Smooth muscle cell (in vitro differentiated cells): ENCODE data around the gene CAST. TPM values are rescaled to one million over a fixed set of nuclear protein-coding genes. Genes with fewer than 3 reads are reported as not detected.

Experiments used
- DNase-seq: peaks from one replicate; lab custom pipeline; 2025; ENCODE audit not compliant: unreplicated experiment; lab: John Stamatoyannopoulos, UW
- H2AFZ ChIP-seq: fragments of 200-600 bp; sonication (generic); 2 replicates; pipeline ENCODE4 v1.6.0; 2016; ENCODE audit warnings: antibody characterized with exemption, low read depth, mild to moderate bottlenecking
- H3F3A ChIP-seq: fragments of 200-600 bp; sonication (generic); 2 replicates; pipeline ENCODE4 v1.6.0; 2017; ENCODE audit warnings: antibody characterized with exemption, low read depth
- H3K27ac ChIP-seq: fragments of 200-600 bp; sonication (generic); 2 replicates; pipeline ENCODE4 v1.5.1; 2016; ENCODE audit warnings: low read depth, mild to moderate bottlenecking
- H3K27me3 ChIP-seq: fragments of 200-600 bp; sonication (generic); 2 replicates; pipeline ENCODE4 v1.6.1; 2016; ENCODE audit warnings: low read depth, mild to moderate bottlenecking
- H3K36me3 ChIP-seq: fragments of 200-600 bp; sonication (generic); 2 replicates; pipeline ENCODE4 v1.5.1; 2016; ENCODE audit warnings: low read depth
- H3K4me1 ChIP-seq: fragments of 200-600 bp; sonication (generic); 2 replicates; pipeline ENCODE4 v1.5.1; 2016; ENCODE audit warnings: low read depth
- H3K4me2 ChIP-seq: fragments of 200-600 bp; sonication (generic); 2 replicates; pipeline ENCODE4 v1.6.0; 2016; ENCODE audit warnings: mild to moderate bottlenecking
- H3K4me3 ChIP-seq: fragments of 200-600 bp; sonication (generic); 2 replicates; pipeline ENCODE4 v1.5.1; 2016; ENCODE audit warnings: mild to moderate bottlenecking
- H3K79me2 ChIP-seq: fragments of 200-600 bp; sonication (generic); 2 replicates; pipeline ENCODE4 v1.6.0; 2016; ENCODE audit warnings: low read depth, mild to moderate bottlenecking
- H3K9ac ChIP-seq: fragments of 200-600 bp; sonication (generic); 2 replicates; pipeline ENCODE4 v1.6.0; 2016; ENCODE audit warnings: low read depth
- H3K9me3 ChIP-seq: fragments of 200-600 bp; sonication (generic); replicated peaks from 2 replicates; pipeline ENCODE4 v1.5.1; 2016; ENCODE audit warnings: low read depth
- H4K20me1 ChIP-seq: fragments of 200-600 bp; sonication (generic); 2 replicates; pipeline ENCODE4 v1.6.0; 2016; ENCODE audit warnings: low read depth
- WGBS: methylation state at CpG from one replicate; pipeline ENCODE4 v1.1.7; 2016; ENCODE audit warnings: low lambda C conversion rate; 5-methylcytosine and 5-hydroxymethylcytosine counted together
- polyA plus RNA-seq: library from polyadenylated mRNA; unstranded; fragments of >200 nt; fragmentation: Nextera tagmentation; extraction: Ambion mirVana; gene quantifications from 2 replicates; pipeline ENCODE4 v1.2.1, GENCODE V29; 2016
- total RNA-seq: library from RNA; depleted of rRNA; stranded (reverse); fragments of >200 nt; gene quantifications from 2 replicates; pipeline ENCODE4 v1.2.3, GENCODE V29; 2014
- TF ChIP-seq, protein P1 (sequence below): fragments of 200-600 bp; sonication (generic); IDR thresholded peaks from 2 replicates; pipeline ENCODE4 v1.5.1; 2017; ENCODE audit warnings: borderline replicate concordance, mild to moderate bottlenecking, antibody characterized with exemption; ENCODE audit not compliant: insufficient read depth, poor library complexity, severe bottlenecking

CAST gene
- total and polyA plus RNA-seq, 2 experiments from 2014 or later, result 76.2 to 189 TPM

DNA sequence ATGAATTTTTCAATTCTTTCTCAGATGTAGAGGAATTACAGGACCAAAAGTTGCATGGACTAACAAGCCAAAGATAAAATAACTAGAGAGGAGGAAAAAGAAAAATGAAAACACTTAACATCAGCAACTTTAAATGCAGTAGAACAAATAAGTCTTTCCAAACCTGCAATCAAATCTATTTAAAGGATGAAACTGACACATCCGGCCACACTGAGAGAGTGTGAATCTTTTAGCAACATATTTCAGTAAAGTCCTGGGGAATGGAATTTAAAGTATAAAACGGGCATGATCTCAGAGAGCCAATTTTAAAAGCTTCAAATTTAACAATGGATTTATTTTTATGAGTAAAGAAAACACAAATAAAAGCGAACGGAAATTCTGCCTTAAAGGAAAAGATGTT, 17.1 kb downstream of the CAST start:
- DNase-seq, result no peak
- Histone ChIP-seq H3K27me3 (no peaks in the 10 kb centered on the region), H3K9me3 (no peaks in the 10 kb centered on the region), H3K27ac (no peak overlapping the region), H2AFZ (no peak overlapping the region), H4K20me1 (peaks cover 28% of the 10 kb centered on the region), H3K4me2 (no peak overlapping the region), H3F3A (no peaks in the 10 kb centered on the region), H3K4me1 (no peaks in the 10 kb centered on the region), H3K36me3 (no peaks in the 10 kb centered on the region), H3K4me3 (no peak overlapping the region), H3K79me2 (peaks cover 35% of the 10 kb centered on the region), H3K9ac (no peak overlapping the region)
- TF ChIP-seq, protein P1, sequence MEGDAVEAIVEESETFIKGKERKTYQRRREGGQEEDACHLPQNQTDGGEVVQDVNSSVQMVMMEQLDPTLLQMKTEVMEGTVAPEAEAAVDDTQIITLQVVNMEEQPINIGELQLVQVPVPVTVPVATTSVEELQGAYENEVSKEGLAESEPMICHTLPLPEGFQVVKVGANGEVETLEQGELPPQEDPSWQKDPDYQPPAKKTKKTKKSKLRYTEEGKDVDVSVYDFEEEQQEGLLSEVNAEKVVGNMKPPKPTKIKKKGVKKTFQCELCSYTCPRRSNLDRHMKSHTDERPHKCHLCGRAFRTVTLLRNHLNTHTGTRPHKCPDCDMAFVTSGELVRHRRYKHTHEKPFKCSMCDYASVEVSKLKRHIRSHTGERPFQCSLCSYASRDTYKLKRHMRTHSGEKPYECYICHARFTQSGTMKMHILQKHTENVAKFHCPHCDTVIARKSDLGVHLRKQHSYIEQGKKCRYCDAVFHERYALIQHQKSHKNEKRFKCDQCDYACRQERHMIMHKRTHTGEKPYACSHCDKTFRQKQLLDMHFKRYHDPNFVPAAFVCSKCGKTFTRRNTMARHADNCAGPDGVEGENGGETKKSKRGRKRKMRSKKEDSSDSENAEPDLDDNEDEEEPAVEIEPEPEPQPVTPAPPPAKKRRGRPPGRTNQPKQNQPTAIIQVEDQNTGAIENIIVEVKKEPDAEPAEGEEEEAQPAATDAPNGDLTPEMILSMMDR, result no peak
- 67% methylated on average over 4 of the region's 4 CpGs for WGBS

DNA sequence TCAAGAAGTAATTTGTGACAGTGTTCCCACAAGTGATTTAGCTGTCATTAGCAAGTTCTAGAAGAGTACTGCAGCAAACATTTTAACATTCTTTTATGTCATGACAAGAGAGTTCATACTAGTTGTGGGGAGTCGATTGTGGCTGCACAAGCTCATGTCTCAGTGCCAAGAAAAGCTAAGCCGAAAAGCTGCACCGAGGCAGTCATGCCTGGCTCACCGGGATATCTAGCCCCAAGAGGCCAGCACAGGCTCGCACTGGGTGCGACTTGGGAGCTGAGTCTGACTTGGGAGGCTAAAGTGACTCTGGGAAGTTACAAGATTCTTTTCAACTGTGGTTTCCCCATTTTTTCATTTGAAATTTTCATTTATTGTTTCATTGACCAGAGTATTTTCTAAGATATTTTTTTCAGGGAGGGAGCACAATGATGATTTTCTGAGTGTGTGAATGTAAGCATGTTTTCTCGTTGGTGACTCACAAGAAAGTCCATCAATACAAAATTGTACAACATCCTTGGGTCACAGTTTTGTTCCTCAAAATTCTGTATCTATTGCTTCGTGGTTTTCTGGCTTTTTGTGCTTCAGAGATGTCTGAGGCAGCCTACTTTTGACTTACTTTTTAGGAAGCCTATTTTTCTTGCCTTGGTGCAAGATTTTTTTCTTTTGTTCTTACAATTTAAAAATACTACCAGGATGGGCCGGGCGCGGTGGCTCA, 18.7 kb downstream of the CAST start:
- H3K9ac ChIP-seq, result no peak overlapping the region
- no peaks in the 10 kb centered on the region for H3K36me3 ChIP-seq

DNA sequence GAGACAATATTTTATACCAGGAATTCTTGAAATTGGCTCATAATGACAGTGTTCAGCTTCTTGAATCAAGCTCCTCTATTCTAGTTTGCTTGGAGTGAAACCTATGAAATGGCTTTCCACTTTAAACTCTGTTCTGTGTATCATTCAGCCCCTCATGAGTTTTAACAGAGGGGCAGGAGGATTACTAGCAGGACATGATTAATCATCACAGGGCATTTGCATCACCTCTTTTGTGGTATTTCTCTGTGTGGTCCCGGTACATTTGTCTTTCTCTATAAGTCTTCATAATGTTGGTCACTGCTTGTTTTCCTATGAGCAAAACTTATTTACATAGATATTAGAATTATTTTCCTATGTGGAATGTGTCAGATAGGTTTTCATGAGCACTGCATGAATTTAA, 21.2 kb downstream of the CAST start:
- Histone ChIP-seq H3K4me1 (no peaks in the 10 kb centered on the region), H3K9me3 (no peaks in the 10 kb centered on the region), H3K4me3 (no peak overlapping the region), H4K20me1 (peaks cover 18% of the 10 kb centered on the region), H3K27me3 (no peaks in the 10 kb centered on the region), H3K79me2 (peaks cover 30% of the 10 kb centered on the region), H2AFZ (no peak overlapping the region), H3K4me2 (no peak overlapping the region), H3K9ac (no peak overlapping the region), H3K36me3 (no peaks in the 10 kb centered on the region), H3K27ac (no peak overlapping the region), H3F3A (no peaks in the 10 kb centered on the region)
- TF ChIP-seq, protein P1, result no peak
- WGBS, result 61% methylated on average over 1 of the region's 1 CpG
- no peak for DNase-seq

More for the DNA sequence above, 18.7 kb downstream of the CAST start:
- Histone ChIP-seq H2AFZ (no peak overlapping the region), H3K4me3 (no peak overlapping the region), H3F3A (no peaks in the 10 kb centered on the region), H3K79me2 (peaks cover 27% of the 10 kb centered on the region), H4K20me1 (peaks cover 21% of the 10 kb centered on the region), H3K4me1 (no peaks in the 10 kb centered on the region), H3K4me2 (no peak overlapping the region), H3K9me3 (no peaks in the 10 kb centered on the region), H3K27ac (no peak overlapping the region), H3K27me3 (no peaks in the 10 kb centered on the region)
- WGBS, result 95% methylated on average over 11 of the region's 11 CpGs
- TF ChIP-seq, protein P1, result no peak
- DNase-seq, result no peak

DNA sequence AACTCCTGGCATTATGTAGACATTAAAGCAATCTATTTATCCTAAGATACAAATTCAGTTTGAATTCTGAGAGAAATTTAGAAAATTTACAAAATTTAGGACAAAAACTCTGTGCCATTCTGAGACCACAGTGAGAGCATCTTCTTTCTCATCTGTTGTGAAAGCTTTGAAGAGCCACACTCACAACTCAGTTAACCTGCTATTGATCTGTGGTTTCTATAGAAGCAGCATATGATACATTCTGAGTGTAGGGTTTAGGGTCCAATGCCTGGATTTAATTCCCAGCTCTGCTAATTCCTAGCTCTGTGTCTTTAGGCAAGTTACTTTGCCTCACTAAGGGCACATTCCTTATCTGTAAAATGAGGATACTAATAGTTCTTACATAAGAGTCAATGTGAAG, 21.6 kb downstream of the CAST start:
- peaks cover 35% of the 10 kb centered on the region for H3K79me2 ChIP-seq
- no peak for DNase-seq
- peaks cover 18% of the 10 kb centered on the region for H4K20me1 ChIP-seq

More for the DNA sequence above, 21.6 kb downstream of the CAST start:
- no peaks in the 10 kb centered on the region for H3K27me3 ChIP-seq
- H3K9me3 ChIP-seq, result no peaks in the 10 kb centered on the region
- H3K4me1 ChIP-seq, result no peaks in the 10 kb centered on the region
- H3K4me2 ChIP-seq, result no peak overlapping the region
- no peak overlapping the region for H3K9ac ChIP-seq
- H3K4me3 ChIP-seq, result no peak overlapping the region
- no peak overlapping the region for H2AFZ ChIP-seq
- H3K27ac ChIP-seq, result no peak overlapping the region
- H3F3A ChIP-seq, result no peaks in the 10 kb centered on the region
- TF ChIP-seq, protein P1, result no peak
- H3K36me3 ChIP-seq, result no peaks in the 10 kb centered on the region
